GM18873 (cell line): ENCODE measurements around the gene NRP2.

Experiments used
- ATAC-seq: cut with Tn5 transposase; IDR thresholded peaks from one replicate; pipeline ENCODE4 v1.9.1; 2021; ENCODE audit warnings: mild to moderate bottlenecking, moderate library complexity, moderate number of reproducible peaks; ENCODE audit not compliant: unreplicated experiment, low FRiP score

NRP2 gene

DNA sequence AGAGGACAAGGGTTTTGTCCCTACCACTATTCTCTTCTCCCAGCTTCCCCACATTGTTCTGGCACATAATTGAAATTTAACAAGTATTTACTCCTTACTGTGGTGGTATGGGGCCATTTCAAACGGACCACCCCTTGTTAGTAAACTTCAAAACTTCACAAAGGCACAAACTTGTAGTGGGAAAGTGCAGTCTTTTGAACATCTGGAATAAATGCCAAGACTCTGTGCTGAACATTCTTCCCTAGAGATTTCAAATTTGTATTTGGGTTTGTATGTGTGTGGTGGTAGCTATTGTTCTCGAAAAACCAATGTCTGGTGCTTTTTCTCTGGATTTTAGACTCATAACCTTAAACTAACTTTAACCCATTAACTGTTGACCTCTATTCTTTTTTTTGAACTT, 151.6 kb downstream of the NRP2 start:
- ATAC-seq, result no peak

GRCh38 chr2:205834796-205835195, 152.5 kb downstream of the NRP2 start:
- ATAC-seq, result no peak

DNA sequence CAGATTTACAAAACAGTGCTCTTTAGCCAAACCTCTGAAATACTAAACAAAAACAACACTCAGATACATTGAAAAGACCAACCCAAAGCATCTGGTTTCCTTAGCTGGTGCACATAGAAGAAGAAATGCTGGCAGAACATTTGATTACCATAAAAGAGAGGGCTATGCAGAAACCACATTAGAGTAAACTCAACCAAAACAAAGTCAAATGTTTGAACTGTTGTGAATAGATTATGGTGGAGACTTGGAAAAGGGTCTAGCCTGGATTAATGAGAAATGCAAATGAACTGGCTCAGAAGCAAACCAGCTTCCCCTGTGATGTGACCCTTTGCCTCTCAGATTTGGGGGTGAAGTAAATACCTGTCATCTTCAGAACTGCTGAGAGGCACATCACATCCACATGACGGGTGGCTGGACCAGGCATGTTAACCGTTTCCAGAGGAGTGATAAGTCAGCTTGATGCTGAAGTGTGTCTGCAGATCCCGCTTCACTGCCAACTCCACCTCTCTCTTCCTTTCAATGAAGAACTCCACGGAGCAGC, 153.0 kb downstream of the NRP2 start:
- ATAC-seq, result no peak

DNA sequence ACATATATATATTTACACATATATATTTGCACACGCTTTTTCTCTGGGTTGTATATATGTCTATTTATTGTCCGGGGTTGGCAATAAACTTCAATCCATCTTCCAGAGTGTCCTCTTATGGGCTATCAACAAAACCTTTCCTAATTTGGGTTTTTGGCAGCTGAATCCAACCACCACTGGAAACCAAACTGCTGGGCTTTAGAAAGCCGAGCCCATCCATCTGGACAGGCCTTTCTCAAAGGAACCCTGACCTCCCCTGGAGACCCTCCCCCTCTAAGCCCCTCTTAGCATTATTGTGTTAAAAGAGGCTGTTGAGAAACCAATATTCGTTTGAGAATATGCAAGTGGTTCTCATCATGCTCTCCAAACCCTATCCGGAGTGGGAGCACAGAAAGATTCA, 153.6 kb downstream of the NRP2 start:
- no peak for ATAC-seq

DNA sequence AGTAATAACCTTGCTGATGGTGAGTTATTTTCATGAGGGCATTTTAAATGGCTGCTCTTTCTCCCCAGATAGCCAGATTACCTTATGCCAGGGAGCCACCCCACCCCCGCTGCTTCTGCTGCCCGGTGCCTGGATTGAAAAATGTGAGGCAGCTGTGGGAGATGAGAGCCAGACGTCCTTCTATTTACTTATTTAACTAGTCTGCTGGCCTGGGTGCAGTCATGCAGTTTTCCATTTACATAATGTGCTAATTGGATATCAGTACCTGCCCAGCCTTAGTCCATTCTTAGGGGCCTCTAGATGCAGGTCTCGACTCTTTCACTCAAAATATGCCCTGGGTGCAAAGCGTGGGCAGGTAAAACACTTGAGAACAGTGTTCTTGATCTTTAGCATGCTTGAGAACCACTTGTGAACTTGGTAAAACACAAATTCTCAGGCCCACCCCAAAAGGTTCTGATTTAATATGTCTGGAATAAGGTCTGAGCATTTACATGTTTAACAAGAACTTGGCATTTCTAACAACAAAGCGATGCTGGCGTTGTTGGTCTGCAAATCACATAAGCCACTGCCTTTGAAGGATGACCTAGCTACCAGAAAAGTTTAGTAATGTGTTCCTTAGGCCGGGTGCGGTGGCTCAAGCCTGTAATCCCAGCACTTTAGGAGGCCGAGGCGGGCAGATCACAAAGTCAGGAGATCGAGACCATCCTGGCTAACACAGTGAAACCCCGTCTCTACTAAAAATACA, 154.3 kb downstream of the NRP2 start:
- no peak for ATAC-seq

DNA sequence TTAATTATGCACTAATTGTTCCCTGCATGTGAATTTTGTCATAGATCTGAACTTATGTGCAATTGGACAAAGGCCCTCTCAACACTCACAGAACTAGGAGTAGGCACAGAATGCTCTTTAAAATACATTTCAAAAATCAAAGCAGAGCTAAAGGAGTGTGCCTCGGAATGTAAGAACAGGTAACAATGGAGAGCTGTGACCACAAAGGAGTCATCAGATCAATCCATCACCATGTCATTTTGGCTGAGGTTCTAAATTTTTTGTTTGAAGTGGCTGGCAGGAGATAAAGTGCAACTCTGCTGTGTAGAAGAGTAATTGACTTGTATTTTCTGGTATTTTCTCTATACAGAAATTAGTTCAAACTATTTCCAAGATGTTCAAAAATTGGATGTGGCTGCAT, 155.4 kb downstream of the NRP2 start:
- no peak for ATAC-seq

DNA sequence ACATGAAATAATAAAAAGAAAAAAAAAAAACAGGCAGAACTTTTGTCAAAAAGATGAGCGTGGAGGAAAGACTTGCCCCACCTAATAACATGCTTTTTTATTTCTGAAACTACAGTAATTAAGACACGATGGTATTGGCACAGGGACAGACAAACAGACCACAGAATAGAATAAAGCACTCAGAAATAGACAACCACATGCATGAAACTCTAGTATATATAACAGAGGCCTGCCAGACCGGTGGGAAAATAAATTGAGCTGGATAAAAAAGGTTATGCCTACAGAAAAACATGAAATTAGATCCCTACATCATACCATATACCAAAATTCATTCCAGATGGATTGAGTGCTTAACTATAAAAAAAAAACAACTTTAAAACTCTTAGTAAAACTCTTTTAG, 163.1 kb downstream of the NRP2 start:
- no peak for ATAC-seq
